Adrenal gland (tissue), 5 donors: Measurements from ENCODE around the gene NXPH1.

Experiments
- POLR2A ChIP-seq, 2 donors: fragments of 450-650 bp; IDR thresholded peaks; one replicate each; pipeline ENCODE4 v1.6.1; 2017; ENCODE audit warnings: antibody characterized with exemption in 2 of 2, mild to moderate bottlenecking in 2 of 2, moderate library complexity in 1 of 2
- TF ChIP-seq, protein P1 (sequence below), 6 experiments: fragments of 450-650 bp in 4 of 6; fragments of 200-600 bp in 2 of 6; sonication (generic) in 1 of 6; IDR thresholded peaks; 1 replicate in 5 of 6; 2 replicates in 1 of 6; pipeline versions ENCODE4 v1.5.1 to v1.8.0; 2016 to 2021; ENCODE audit warnings: antibody characterized with exemption in 6 of 6, mild to moderate bottlenecking in 2 of 6, moderate library complexity in 1 of 6
- donor health status: DM: no; HTN: no; CAD: no.

DNA sequence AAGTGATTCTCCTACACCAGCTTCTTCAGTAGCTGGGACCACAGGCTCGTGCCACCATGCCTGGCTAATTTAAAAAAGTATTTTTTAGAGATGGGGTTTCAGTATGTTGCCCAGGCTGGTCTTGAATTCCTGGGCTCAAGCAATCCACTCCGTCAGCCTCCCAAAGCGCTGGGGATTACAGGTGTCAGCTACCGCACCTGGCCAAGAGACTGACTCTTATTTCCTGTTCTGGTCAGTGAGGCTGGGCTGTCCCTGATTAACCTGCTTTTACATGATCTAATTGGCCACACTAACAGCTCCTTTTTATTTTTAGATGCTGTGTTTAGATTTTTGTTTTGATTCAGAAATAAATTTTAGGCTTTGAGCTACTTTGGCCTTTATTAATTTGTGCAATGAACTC is 203.9 kb downstream of the NXPH1 start:
- TF ChIP-seq, protein P1, sequence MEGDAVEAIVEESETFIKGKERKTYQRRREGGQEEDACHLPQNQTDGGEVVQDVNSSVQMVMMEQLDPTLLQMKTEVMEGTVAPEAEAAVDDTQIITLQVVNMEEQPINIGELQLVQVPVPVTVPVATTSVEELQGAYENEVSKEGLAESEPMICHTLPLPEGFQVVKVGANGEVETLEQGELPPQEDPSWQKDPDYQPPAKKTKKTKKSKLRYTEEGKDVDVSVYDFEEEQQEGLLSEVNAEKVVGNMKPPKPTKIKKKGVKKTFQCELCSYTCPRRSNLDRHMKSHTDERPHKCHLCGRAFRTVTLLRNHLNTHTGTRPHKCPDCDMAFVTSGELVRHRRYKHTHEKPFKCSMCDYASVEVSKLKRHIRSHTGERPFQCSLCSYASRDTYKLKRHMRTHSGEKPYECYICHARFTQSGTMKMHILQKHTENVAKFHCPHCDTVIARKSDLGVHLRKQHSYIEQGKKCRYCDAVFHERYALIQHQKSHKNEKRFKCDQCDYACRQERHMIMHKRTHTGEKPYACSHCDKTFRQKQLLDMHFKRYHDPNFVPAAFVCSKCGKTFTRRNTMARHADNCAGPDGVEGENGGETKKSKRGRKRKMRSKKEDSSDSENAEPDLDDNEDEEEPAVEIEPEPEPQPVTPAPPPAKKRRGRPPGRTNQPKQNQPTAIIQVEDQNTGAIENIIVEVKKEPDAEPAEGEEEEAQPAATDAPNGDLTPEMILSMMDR (IDR thresholded peaks at IDR 0.05), result no peak
- no peak for TF ChIP-seq POLR2A (IDR thresholded peaks at IDR 0.05)
